ENCODE data around the gene FNDC3A.

GRCh38 chr13:48975101-48975855 lies 434 bp upstream of the FNDC3A start:
- TF ChIP-seq, protein P1, sequence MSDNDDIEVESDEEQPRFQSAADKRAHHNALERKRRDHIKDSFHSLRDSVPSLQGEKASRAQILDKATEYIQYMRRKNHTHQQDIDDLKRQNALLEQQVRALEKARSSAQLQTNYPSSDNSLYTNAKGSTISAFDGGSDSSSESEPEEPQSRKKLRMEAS (IDR thresholded peaks at IDR 0.05; ENCODE audit: low read depth), result peak; percentile 18; the same call in 1 of the 2 replicates
- TF ChIP-seq, protein P2, sequence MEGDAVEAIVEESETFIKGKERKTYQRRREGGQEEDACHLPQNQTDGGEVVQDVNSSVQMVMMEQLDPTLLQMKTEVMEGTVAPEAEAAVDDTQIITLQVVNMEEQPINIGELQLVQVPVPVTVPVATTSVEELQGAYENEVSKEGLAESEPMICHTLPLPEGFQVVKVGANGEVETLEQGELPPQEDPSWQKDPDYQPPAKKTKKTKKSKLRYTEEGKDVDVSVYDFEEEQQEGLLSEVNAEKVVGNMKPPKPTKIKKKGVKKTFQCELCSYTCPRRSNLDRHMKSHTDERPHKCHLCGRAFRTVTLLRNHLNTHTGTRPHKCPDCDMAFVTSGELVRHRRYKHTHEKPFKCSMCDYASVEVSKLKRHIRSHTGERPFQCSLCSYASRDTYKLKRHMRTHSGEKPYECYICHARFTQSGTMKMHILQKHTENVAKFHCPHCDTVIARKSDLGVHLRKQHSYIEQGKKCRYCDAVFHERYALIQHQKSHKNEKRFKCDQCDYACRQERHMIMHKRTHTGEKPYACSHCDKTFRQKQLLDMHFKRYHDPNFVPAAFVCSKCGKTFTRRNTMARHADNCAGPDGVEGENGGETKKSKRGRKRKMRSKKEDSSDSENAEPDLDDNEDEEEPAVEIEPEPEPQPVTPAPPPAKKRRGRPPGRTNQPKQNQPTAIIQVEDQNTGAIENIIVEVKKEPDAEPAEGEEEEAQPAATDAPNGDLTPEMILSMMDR (IDR thresholded peaks at IDR 0.05), result peak; percentile 24
- TF ChIP-seq TAF1 (IDR thresholded peaks at IDR 0.05; ENCODE audit: borderline replicate concordance, low read depth, low read length) (no peak), EP300 (IDR thresholded peaks at IDR 0.05; ENCODE audit: borderline replicate concordance in 1 of 2, low read depth in 1 of 2, low read length in 1 of 2) (no peak; a peak in 1 of 4 replicates), RCOR1 (IDR thresholded peaks at IDR 0.05; ENCODE audit: low read length) (no peak), RXRA (IDR thresholded peaks at IDR 0.05; ENCODE audit: borderline replicate concordance, low read depth) (no peak), POLR2AphosphoS5 (IDR thresholded peaks at IDR 0.05; ENCODE audit: low read depth, low read length) (no peak), JUND (IDR thresholded peaks at IDR 0.05) (no peak), FOXJ3 (CRISPR knock-in tag; IDR thresholded peaks at IDR 0.05) (no peak), EZH2phosphoT487 (IDR thresholded peaks at IDR 0.05; ENCODE audit: borderline replicate concordance, low read depth) (no peak), SMC3 (IDR thresholded peaks at IDR 0.05; ENCODE audit: low read depth, low read length) (peak; percentile 5; the same call in 1 of the 2 replicates), RAD21 (IDR thresholded peaks at IDR 0.05; ENCODE audit: low read length) (peak; percentile 36)
- TF ChIP-seq, protein P3, sequence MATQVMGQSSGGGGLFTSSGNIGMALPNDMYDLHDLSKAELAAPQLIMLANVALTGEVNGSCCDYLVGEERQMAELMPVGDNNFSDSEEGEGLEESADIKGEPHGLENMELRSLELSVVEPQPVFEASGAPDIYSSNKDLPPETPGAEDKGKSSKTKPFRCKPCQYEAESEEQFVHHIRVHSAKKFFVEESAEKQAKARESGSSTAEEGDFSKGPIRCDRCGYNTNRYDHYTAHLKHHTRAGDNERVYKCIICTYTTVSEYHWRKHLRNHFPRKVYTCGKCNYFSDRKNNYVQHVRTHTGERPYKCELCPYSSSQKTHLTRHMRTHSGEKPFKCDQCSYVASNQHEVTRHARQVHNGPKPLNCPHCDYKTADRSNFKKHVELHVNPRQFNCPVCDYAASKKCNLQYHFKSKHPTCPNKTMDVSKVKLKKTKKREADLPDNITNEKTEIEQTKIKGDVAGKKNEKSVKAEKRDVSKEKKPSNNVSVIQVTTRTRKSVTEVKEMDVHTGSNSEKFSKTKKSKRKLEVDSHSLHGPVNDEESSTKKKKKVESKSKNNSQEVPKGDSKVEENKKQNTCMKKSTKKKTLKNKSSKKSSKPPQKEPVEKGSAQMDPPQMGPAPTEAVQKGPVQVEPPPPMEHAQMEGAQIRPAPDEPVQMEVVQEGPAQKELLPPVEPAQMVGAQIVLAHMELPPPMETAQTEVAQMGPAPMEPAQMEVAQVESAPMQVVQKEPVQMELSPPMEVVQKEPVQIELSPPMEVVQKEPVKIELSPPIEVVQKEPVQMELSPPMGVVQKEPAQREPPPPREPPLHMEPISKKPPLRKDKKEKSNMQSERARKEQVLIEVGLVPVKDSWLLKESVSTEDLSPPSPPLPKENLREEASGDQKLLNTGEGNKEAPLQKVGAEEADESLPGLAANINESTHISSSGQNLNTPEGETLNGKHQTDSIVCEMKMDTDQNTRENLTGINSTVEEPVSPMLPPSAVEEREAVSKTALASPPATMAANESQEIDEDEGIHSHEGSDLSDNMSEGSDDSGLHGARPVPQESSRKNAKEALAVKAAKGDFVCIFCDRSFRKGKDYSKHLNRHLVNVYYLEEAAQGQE (IDR thresholded peaks at IDR 0.05; ENCODE audit: low read depth, low read length), result no peak
- TF ChIP-seq, protein P4, sequence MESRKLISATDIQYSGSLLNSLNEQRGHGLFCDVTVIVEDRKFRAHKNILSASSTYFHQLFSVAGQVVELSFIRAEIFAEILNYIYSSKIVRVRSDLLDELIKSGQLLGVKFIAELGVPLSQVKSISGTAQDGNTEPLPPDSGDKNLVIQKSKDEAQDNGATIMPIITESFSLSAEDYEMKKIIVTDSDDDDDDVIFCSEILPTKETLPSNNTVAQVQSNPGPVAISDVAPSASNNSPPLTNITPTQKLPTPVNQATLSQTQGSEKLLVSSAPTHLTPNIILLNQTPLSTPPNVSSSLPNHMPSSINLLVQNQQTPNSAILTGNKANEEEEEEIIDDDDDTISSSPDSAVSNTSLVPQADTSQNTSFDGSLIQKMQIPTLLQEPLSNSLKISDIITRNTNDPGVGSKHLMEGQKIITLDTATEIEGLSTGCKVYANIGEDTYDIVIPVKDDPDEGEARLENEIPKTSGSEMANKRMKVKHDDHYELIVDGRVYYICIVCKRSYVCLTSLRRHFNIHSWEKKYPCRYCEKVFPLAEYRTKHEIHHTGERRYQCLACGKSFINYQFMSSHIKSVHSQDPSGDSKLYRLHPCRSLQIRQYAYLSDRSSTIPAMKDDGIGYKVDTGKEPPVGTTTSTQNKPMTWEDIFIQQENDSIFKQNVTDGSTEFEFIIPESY (IDR thresholded peaks at IDR 0.05; ENCODE audit: borderline replicate concordance, low read depth), result no peak

Measured in SK-N-SH (cell line).